GM12878 (cell line): ENCODE data around the gene SOX10. TPM values are rescaled to one million over a fixed set of nuclear protein-coding genes. Genes with fewer than 3 reads are reported as not detected.

ENCODE experiments used
- ATAC-seq: fragments of 200-7000 bp; cut with Tn5 transposase; 3 replicates; pipeline ENCODE4 v1.9.1; 2020; ENCODE audit warnings: mild to moderate bottlenecking, moderate library complexity
- BruUV-seq: library from RNA; stranded (reverse); fragments of 400-500 nt; replicated peaks from 2 replicates; lab custom pipeline; 2021; lab: Mats Ljungman, UMichigan
- CTCF ChIA-PET: fragments of 300-600 bp; sonication (Branson Sonifier 250); formaldehyde crosslinking; extraction: SDS; loops from one replicate; lab custom pipeline; 2021; ENCODE audit warnings: inconsistent platforms; lab: Yijun Ruan, JAX
- POLR2A ChIA-PET: fragments of 350-600 bp; formaldehyde crosslinking; extraction: SDS; loops from one replicate; lab custom pipeline; 2021; ENCODE audit warnings: inconsistent platforms; lab: Charles Lee
- RAD21 ChIA-PET: fragments of 300-600 bp; sonication (Branson Sonifier 250); formaldehyde crosslinking; loops from one replicate; lab custom pipeline; 2023; ENCODE audit warnings: antibody characterized with exemption; ENCODE audit not compliant: unreplicated experiment; lab: Charles Lee
- SMC1A ChIA-PET: fragments of 300-600 bp; sonication (Branson Sonifier 250); formaldehyde crosslinking; loops from one replicate; lab custom pipeline; 2023; ENCODE audit not compliant: unreplicated experiment, uncharacterized antibody; lab: Charles Lee
- DNase-seq: peaks from one replicate; pipeline ENCODE4 v3.0.0-alpha.2; 2011; ENCODE audit warnings: low read depth, low spot score
- FAIRE-seq: peaks from 3 replicates; lab custom pipeline; 2011; peaks lifted over from hg19 to GRCh38; lab: Jason Lieb, UNC
- H2AFZ ChIP-seq: 2 replicates; pipeline ENCODE4 v1.6.0; 2011; ENCODE audit warnings: low read depth, low read length, control low read depth; ENCODE audit not compliant: control insufficient read depth
- H3K27ac ChIP-seq: 2 replicates; pipeline ENCODE4 v1.5.1; 2011; ENCODE audit warnings: control low read depth; ENCODE audit not compliant: control insufficient read depth, insufficient read depth
- H3K27me3 ChIP-seq, 2 experiments: replicated peaks in 1 of 2; 2 replicates each; pipeline versions ENCODE4 v1.6.0 to v1.6.1; 2011; ENCODE audit warnings: low read length in 1 of 2; ENCODE audit not compliant: control insufficient read depth in 2 of 2, insufficient read depth in 2 of 2
- H3K36me3 ChIP-seq, 2 experiments: 2 replicates each; pipeline ENCODE4 v1.5.1; 2011; ENCODE audit warnings: low read length in 1 of 2; ENCODE audit not compliant: control insufficient read depth in 2 of 2, insufficient read depth in 2 of 2
- H3K4me1 ChIP-seq: 2 replicates; pipeline ENCODE4 v1.6.1; 2011; ENCODE audit warnings: mild to moderate bottlenecking, low read length, moderate library complexity, mixed read lengths; ENCODE audit not compliant: control insufficient read depth, insufficient read depth
- H3K4me2 ChIP-seq: 2 replicates; pipeline ENCODE4 v1.6.0; 2011; ENCODE audit warnings: control low read depth; ENCODE audit not compliant: control insufficient read depth, insufficient read depth
- H3K4me3 ChIP-seq: fragments of 200-600 bp; sonication (generic); 2 replicates; pipeline ENCODE4 v1.5.1; 2016
- H3K79me2 ChIP-seq: 2 replicates; pipeline ENCODE4 v1.6.0; 2011; ENCODE audit warnings: low read length; ENCODE audit not compliant: control insufficient read depth, insufficient read depth
- H3K9ac ChIP-seq: 2 replicates; pipeline ENCODE4 v1.8.0; 2011; ENCODE audit warnings: low read length, control low read depth, mixed read lengths; ENCODE audit not compliant: control insufficient read depth, insufficient read depth
- H3K9me3 ChIP-seq: replicated peaks from 3 replicates; pipeline ENCODE4 v1.5.1; 2011; ENCODE audit warnings: mild to moderate bottlenecking, low read length; ENCODE audit not compliant: control insufficient read depth, insufficient read depth
- H4K20me1 ChIP-seq: 2 replicates; pipeline ENCODE4 v1.6.0; 2011; ENCODE audit not compliant: control insufficient read depth, insufficient read depth
- ATF2 ChIP-seq: IDR thresholded peaks from 2 replicates; pipeline ENCODE4 v1.6.1; 2012; ENCODE audit warnings: low read length, inconsistent platforms
- BCL3 ChIP-seq: IDR thresholded peaks from 2 replicates; pipeline ENCODE4 v1.6.1; 2011; ENCODE audit warnings: borderline replicate concordance, low read depth, mild to moderate bottlenecking, moderate library complexity, low read length; ENCODE audit not compliant: insufficient read depth, poor library complexity, severe bottlenecking
- CUX1 ChIP-seq: IDR thresholded peaks from 2 replicates; pipeline ENCODE4 v1.6.1; 2012; ENCODE audit warnings: improper control_type of control experiment, low read depth, low read length; ENCODE audit not compliant: insufficient replicate concordance
- HDAC6 ChIP-seq: fragments of 200-600 bp; sonication (generic); IDR thresholded peaks from one replicate; pipeline ENCODE4 v1.8.0; 2017; ENCODE audit warnings: antibody characterized with exemption; ENCODE audit not compliant: unreplicated experiment
- LARP7 ChIP-seq: fragments of 450-650 bp; IDR thresholded peaks from 2 replicates; pipeline ENCODE4 v1.6.1; 2017; ENCODE audit warnings: mild to moderate bottlenecking
- MTA2 ChIP-seq: fragments of 450-650 bp; IDR thresholded peaks from 2 replicates; pipeline ENCODE4 v1.6.1; 2016; ENCODE audit warnings: low read depth, mild to moderate bottlenecking, moderate library complexity
- PKNOX1 ChIP-seq: fragments of 450-650 bp; IDR thresholded peaks from 2 replicates; pipeline ENCODE4 v1.6.1; 2016; ENCODE audit warnings: mild to moderate bottlenecking
- RUNX3 ChIP-seq: IDR thresholded peaks from 2 replicates; pipeline ENCODE4 v1.6.1; 2012; ENCODE audit warnings: low read length, inconsistent platforms
- SP1 ChIP-seq: IDR thresholded peaks from one replicate; pipeline ENCODE4 v1.6.1; 2011; ENCODE audit warnings: low read depth, low read length
- ZNF217 ChIP-seq: fragments of 450-650 bp; IDR thresholded peaks from 2 replicates; pipeline ENCODE4 v1.6.1; 2017; ENCODE audit warnings: antibody characterized with exemption, mild to moderate bottlenecking
- ZNF274 ChIP-seq: IDR thresholded peaks from one replicate; pipeline ENCODE4 v1.8.0; 2011; ENCODE audit not compliant: insufficient read length, insufficient read depth
- ZNF384 ChIP-seq: IDR thresholded peaks from 2 replicates; pipeline ENCODE4 v1.6.1; 2012; ENCODE audit warnings: low read depth, mild to moderate bottlenecking, low read length, improper control_type of control experiment, borderline replicate concordance
- ZZZ3 ChIP-seq: IDR thresholded peaks from 2 replicates; pipeline ENCODE4 v1.6.1; 2011; ENCODE audit warnings: low read depth; ENCODE audit not compliant: control insufficient read depth, insufficient read length
- WGBS: methylation state at CpG from one replicate; pipeline ENCODE4 v1.1.6; 2016; ENCODE audit warnings: low lambda C conversion rate; ENCODE audit not compliant: insufficient replicate concordance, insufficient coverage; ENCODE audit errors: missing lambda C conversion rate; 5-methylcytosine and 5-hydroxymethylcytosine counted together
- in situ Hi-C: fragments of 300-500 bp; cut with MboI; formaldehyde crosslinking; loops from 9 replicates; pipeline ENCODE4 v1.14.3; 2018; ENCODE audit warnings: mixed read lengths
- intact Hi-C: fragments of 100-400 bp; cut with micrococcal nuclease; formaldehyde crosslinking; loops from one replicate; pipeline ENCODE4 v1.14.2; 2022; ENCODE audit not compliant: unreplicated experiment
- polyA plus RNA-seq, 11 experiments: library from polyadenylated mRNA; depleted of rRNA in 4 of 11; unstranded in 6 of 11; stranded (reverse) in 5 of 11; fragments of >200 nt; fragmentation: Nextera tagmentation in 4 of 11; fragmentation: Illumina TruSeq in 1 of 11; extraction: Ambion mirVana in 4 of 11; extraction: Trizol in 1 of 11; gene quantifications; 1 replicate in 1 of 11; 2 replicates in 10 of 11; pipeline versions ENCODE4 v1.2.1 to v1.2.3, GENCODE V29; 2011 to 2016; ENCODE audit warnings: inconsistent platforms in 2 of 11, missing spikeins in 2 of 11, low read depth in 1 of 11
- total RNA-seq, 4 experiments: library from RNA; depleted of rRNA in 3 of 4; stranded (reverse); fragments of >200 nt in 3 of 4; fragmentation: Illumina TruSeq in 1 of 4; extraction: Trizol in 1 of 4; gene quantifications; 2 replicates each; pipeline versions ENCODE4 v1.2.1 to v1.2.3, GENCODE V29; 2013 to 2021

The SOX10 gene
- total and polyA plus RNA-seq, 10 of the 15 experiments (the other 5 are each of a cell fraction or from before 2014, with no cell fraction given): 0.05 TPM; not detected in 9

GRCh38 chr22:37925767-37926166, 58.6 kb downstream of the SOX10 start:
- CTCF ChIA-PET: interaction anchor here (0.6 kb wide), 1 partner anchor 47 kb away, joined by 3 read pairs; no protein-coding TSS in a partner anchor
- DNase-seq (no peak), ATAC-seq (no peak), FAIRE-seq (no peak)
- H3K27ac ChIP-seq: no peak overlapping the region
- intact Hi-C loops (no loop called here), in situ Hi-C loops (no loop called here)
- WGBS: 90% methylated on average over 11 of the region's 15 CpGs
- H3K4me1 ChIP-seq: 0 out of 2 replicates have a peak, but pooled peaks cover under 1% of the 10 kb centered on the region
- H2AFZ ChIP-seq: no peak overlapping the region
- POLR2A ChIA-PET: interaction anchor here (0.6 kb wide), 1 partner anchor 337 kb away, joined by 4 read pairs; no protein-coding TSS in a partner anchor
- RAD21 ChIA-PET: no interaction called here
- no peaks in the 10 kb centered on the region for H3K79me2 ChIP-seq
- no peak overlapping the region for H3K9ac ChIP-seq
- no peak overlapping the region for H3K4me3 ChIP-seq
- TF ChIP-seq BCL3 (no peak), SP1 (no peak), HDAC6 (no peak), LARP7 (no peak), RUNX3 (no peak), ATF2 (no peak), ZNF274 (no peak), ZZZ3 (no peak), MTA2 (no peak), CUX1 (no peak), PKNOX1 (no peak), ZNF217 (no peak), ZNF384 (no peak)
- SMC1A ChIA-PET: no interaction called here
- BruUV-seq: no TSS peak
- H3K27me3 ChIP-seq: no peaks in the 10 kb centered on the region
- no peaks in the 10 kb centered on the region for H4K20me1 ChIP-seq
- peaks cover 3 to 6% of the 10 kb centered on the region in 2 experiments; a peak in 3 of 4 replicates for H3K36me3 ChIP-seq
- H3K9me3 ChIP-seq: no peaks in the 10 kb centered on the region
- H3K4me2 ChIP-seq: no peak overlapping the region
